Measurements from ENCODE around the gene GPR107.

GPR107 gene

GRCh38 chr9:130073373-130073772 lies 19.7 kb downstream of the GPR107 start:
- H3K4me3 ChIP-seq = peak overlapping the region; percentile 1
- peaks cover 20% of the 10 kb centered on the region for H3K36me3 ChIP-seq (ENCODE audit: insufficient read depth, low read length)
- H3K9ac ChIP-seq (ENCODE audit: insufficient read length) = no peak overlapping the region
- H3K27ac ChIP-seq = peak overlapping the region; percentile 55
- no peaks in the 10 kb centered on the region for H3K9me3 ChIP-seq (ENCODE audit: low read depth, low read length)
- DNase-seq (ENCODE audit: low read depth, low spot score) = peak; percentile 60
- TF ChIP-seq EZH2 (IDR thresholded peaks at IDR 0.05) (no peak), POLR2AphosphoS5 (IDR thresholded peaks at IDR 0.05; ENCODE audit: borderline replicate concordance, low read depth, low read length) (no peak), FOXP2 (optimal IDR thresholded peaks at IDR 0.05; ENCODE audit: control extremely low read depth, extremely low read length, insufficient read depth) (no peak)

- peaks cover 50% of the 10 kb centered on the region for H3K36me3 ChIP-seq (ENCODE audit: insufficient read depth, low read length)
- H3K9me3 ChIP-seq (ENCODE audit: low read depth, low read length) = no peaks in the 10 kb centered on the region
- TF ChIP-seq FOXP2 (optimal IDR thresholded peaks at IDR 0.05; ENCODE audit: control extremely low read depth, extremely low read length, insufficient read depth) (no peak), POLR2AphosphoS5 (IDR thresholded peaks at IDR 0.05; ENCODE audit: borderline replicate concordance, low read depth, low read length) (no peak), EZH2 (IDR thresholded peaks at IDR 0.05) (no peak)
- DNase-seq (ENCODE audit: low read depth, low spot score) = no peak
- H3K27ac ChIP-seq = no peak overlapping the region
- H3K4me3 ChIP-seq = no peak overlapping the region
- no peak overlapping the region for H3K9ac ChIP-seq (ENCODE audit: insufficient read length)
Observed at GRCh38 chr9:130078547-130078946, 24.8 kb downstream of the GPR107 start.

GRCh38 chr9:130084337-130084736 lies 30.6 kb downstream of the GPR107 start:
- Histone ChIP-seq H3K9me3 (ENCODE audit: low read depth, low read length) (no peaks in the 10 kb centered on the region), H3K9ac (ENCODE audit: insufficient read length) (no peak overlapping the region), H3K4me3 (no peak overlapping the region), H3K36me3 (ENCODE audit: insufficient read depth, low read length) (peaks cover 33% of the 10 kb centered on the region), H3K27ac (no peak overlapping the region)
- DNase-seq (ENCODE audit: low read depth, low spot score) = no peak
- TF ChIP-seq EZH2 (IDR thresholded peaks at IDR 0.05) (no peak), FOXP2 (optimal IDR thresholded peaks at IDR 0.05; ENCODE audit: control extremely low read depth, extremely low read length, insufficient read depth) (no peak), POLR2AphosphoS5 (IDR thresholded peaks at IDR 0.05; ENCODE audit: borderline replicate concordance, low read depth, low read length) (no peak)

- no peak for TF ChIP-seq POLR2AphosphoS5 (IDR thresholded peaks at IDR 0.05; ENCODE audit: borderline replicate concordance, low read depth, low read length)
- no peak for TF ChIP-seq EZH2 (IDR thresholded peaks at IDR 0.05)
- TF ChIP-seq FOXP2 (optimal IDR thresholded peaks at IDR 0.05; ENCODE audit: control extremely low read depth, extremely low read length, insufficient read depth) = no peak
- H3K9me3 ChIP-seq (ENCODE audit: low read depth, low read length) = no peaks in the 10 kb centered on the region
- peak overlapping the region; percentile 20 for H3K9ac ChIP-seq (ENCODE audit: insufficient read length)
- peak overlapping the region; percentile 54 for H3K27ac ChIP-seq
- no peak for DNase-seq (ENCODE audit: low read depth, low spot score)
- peaks cover 30% of the 10 kb centered on the region for H3K36me3 ChIP-seq (ENCODE audit: insufficient read depth, low read length)
- H3K4me3 ChIP-seq = no peak overlapping the region
Observed at GRCh38 chr9:130088051-130088450, 34.3 kb downstream of the GPR107 start.

- H3K36me3 ChIP-seq (ENCODE audit: insufficient read depth, low read length) = peaks cover 30% of the 10 kb centered on the region
Observed at GRCh38 chr9:130089141-130089540, 35.4 kb downstream of the GPR107 start.

GRCh38 chr9:130090915-130091314 lies 37.2 kb downstream of the GPR107 start:
- no peak for TF ChIP-seq FOXP2 (optimal IDR thresholded peaks at IDR 0.05; ENCODE audit: control extremely low read depth, extremely low read length, insufficient read depth)
- no peak for TF ChIP-seq EZH2 (IDR thresholded peaks at IDR 0.05)
- TF ChIP-seq POLR2AphosphoS5 (IDR thresholded peaks at IDR 0.05; ENCODE audit: borderline replicate concordance, low read depth, low read length) = no peak
- H3K9me3 ChIP-seq (ENCODE audit: low read depth, low read length) = no peaks in the 10 kb centered on the region
- peak overlapping the region; percentile 65; the same call in 1 of the 2 replicates for H3K27ac ChIP-seq
- no peak overlapping the region for H3K4me3 ChIP-seq
- peaks cover 39% of the 10 kb centered on the region for H3K36me3 ChIP-seq (ENCODE audit: insufficient read depth, low read length)
- H3K9ac ChIP-seq (ENCODE audit: insufficient read length) = no peak overlapping the region
- no peak for DNase-seq (ENCODE audit: low read depth, low spot score)

More at GRCh38 chr9:130089141-130089540, 35.4 kb downstream of the GPR107 start:
- no peak for TF ChIP-seq FOXP2 (optimal IDR thresholded peaks at IDR 0.05; ENCODE audit: control extremely low read depth, extremely low read length, insufficient read depth)
- no peak for TF ChIP-seq EZH2 (IDR thresholded peaks at IDR 0.05)
- TF ChIP-seq POLR2AphosphoS5 (IDR thresholded peaks at IDR 0.05; ENCODE audit: borderline replicate concordance, low read depth, low read length) = no peak
- Histone ChIP-seq H3K4me3 (no peak overlapping the region), H3K9me3 (ENCODE audit: low read depth, low read length) (no peaks in the 10 kb centered on the region), H3K27ac (no peak overlapping the region), H3K9ac (ENCODE audit: insufficient read length) (no peak overlapping the region)
- no peak for DNase-seq (ENCODE audit: low read depth, low spot score)

GRCh38 chr9:130092910-130093309 lies 39.2 kb downstream of the GPR107 start:
- Histone ChIP-seq H3K27ac (peak overlapping the region; percentile 91), H3K4me3 (peak overlapping the region; percentile 28; the same call in 1 of the 2 replicates), H3K9me3 (ENCODE audit: low read depth, low read length) (no peaks in the 10 kb centered on the region), H3K36me3 (ENCODE audit: insufficient read depth, low read length) (peaks cover 44% of the 10 kb centered on the region), H3K9ac (ENCODE audit: insufficient read length) (no peak overlapping the region)
- DNase-seq (ENCODE audit: low read depth, low spot score) = no peak
- no peak for TF ChIP-seq EZH2 (IDR thresholded peaks at IDR 0.05)

GRCh38 chr9:130095872-130096271 lies 42.2 kb downstream of the GPR107 start:
- no peaks in the 10 kb centered on the region for H3K9me3 ChIP-seq (ENCODE audit: low read depth, low read length)
- peak overlapping the region; percentile 48 for H3K27ac ChIP-seq
- no peak for TF ChIP-seq EZH2 (IDR thresholded peaks at IDR 0.05)
- no peak for TF ChIP-seq FOXP2 (optimal IDR thresholded peaks at IDR 0.05; ENCODE audit: control extremely low read depth, extremely low read length, insufficient read depth)
- TF ChIP-seq POLR2AphosphoS5 (IDR thresholded peaks at IDR 0.05; ENCODE audit: borderline replicate concordance, low read depth, low read length) = no peak
- H3K36me3 ChIP-seq (ENCODE audit: insufficient read depth, low read length) = peaks cover 56% of the 10 kb centered on the region
- H3K9ac ChIP-seq (ENCODE audit: insufficient read length) = no peak overlapping the region
- no peak overlapping the region for H3K4me3 ChIP-seq
- DNase-seq (ENCODE audit: low read depth, low spot score) = no peak

- Histone ChIP-seq H3K27ac (no peak overlapping the region), H3K36me3 (ENCODE audit: insufficient read depth, low read length) (peaks cover 64% of the 10 kb centered on the region), H3K9ac (ENCODE audit: insufficient read length) (no peak overlapping the region), H3K9me3 (ENCODE audit: low read depth, low read length) (no peaks in the 10 kb centered on the region), H3K4me3 (no peak overlapping the region)
- TF ChIP-seq FOXP2 (optimal IDR thresholded peaks at IDR 0.05; ENCODE audit: control extremely low read depth, extremely low read length, insufficient read depth) (no peak), EZH2 (IDR thresholded peaks at IDR 0.05) (no peak), POLR2AphosphoS5 (IDR thresholded peaks at IDR 0.05; ENCODE audit: borderline replicate concordance, low read depth, low read length) (no peak)
- no peak for DNase-seq (ENCODE audit: low read depth, low spot score)
Observed at GRCh38 chr9:130100681-130101080, 47.0 kb downstream of the GPR107 start.
